Measurements from ENCODE around the gene NPL.

DNA sequence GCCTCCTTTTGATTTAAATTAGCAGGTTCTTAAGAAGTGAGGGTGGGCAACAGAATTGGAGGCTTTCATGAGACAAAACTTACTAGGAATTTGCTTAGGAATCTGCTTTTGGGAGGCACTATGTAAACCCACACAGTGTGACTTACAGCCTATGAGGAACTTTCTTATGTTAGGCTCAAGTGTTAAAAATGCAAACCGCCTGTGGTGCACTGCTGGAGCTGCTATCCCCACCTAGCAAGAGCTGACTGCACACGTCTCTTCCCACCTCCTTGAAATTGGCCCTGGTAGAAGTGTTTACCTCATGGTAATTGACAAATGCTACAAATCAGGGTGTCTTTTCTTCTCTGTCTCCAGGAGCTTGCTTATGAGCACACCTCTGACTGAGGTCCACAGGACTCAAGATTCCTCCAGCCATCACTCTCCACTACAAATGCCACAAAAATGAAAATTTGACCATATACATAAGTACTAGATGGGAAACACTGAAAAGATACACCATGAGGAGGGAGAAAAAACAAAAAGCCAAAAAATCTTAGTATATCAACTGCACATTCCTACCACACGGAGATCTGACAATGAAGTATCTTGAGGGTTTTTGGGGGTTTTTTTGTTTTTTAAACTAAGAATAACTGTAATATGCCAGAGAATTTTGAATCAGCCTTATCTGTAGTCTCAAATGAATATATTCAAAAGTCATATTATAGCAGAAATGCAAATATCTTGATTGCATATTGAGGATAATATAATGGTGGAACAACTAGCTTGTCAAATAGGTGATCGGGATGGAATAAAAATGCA, 18.2 kb upstream of the NPL start:
- TF ChIP-seq CTCF (IDR thresholded peaks at IDR 0.05) = no peak
- TF ChIP-seq POLR2A (IDR thresholded peaks at IDR 0.05) = no peak

Data from thyroid gland (tissue), 4 donors.